ENCODE data around the gene PPP1R13L. TPM values are rescaled to one million over a fixed set of nuclear protein-coding genes. Genes with fewer than 3 reads are reported as not detected.
A peak's percentile ranks its signal among the peaks of the same experiment; 100 is the strongest.

Gene PPP1R13L
- total RNA-seq, 4 donors from 2014 or later = 5.5 to 15.5 (median 9.3) TPM

GRCh38 chr19:45443462-45444317 lies 38.8 kb upstream of the PPP1R13L start:
- no peak for TF ChIP-seq CTCF (IDR thresholded peaks at IDR 0.05)
- TF ChIP-seq POLR2AphosphoS5 (IDR thresholded peaks at IDR 0.05) = peak; percentile 93
- peak; percentile 48 to 49 for TF ChIP-seq POLR2A (IDR thresholded peaks at IDR 0.05)
- TF ChIP-seq EP300 (IDR thresholded peaks at IDR 0.05) = no peak
- H3K27ac ChIP-seq = peak overlapping the region; percentile 76 to 99 (median 89)
- 0 to 1% methylated on average over 22 to 23 of the region's 49 CpGs for WGBS, 2 donors (ENCODE audit: low coverage in 1 of 2)
- peak overlapping the region; percentile 35 to 59 for H3K4me3 ChIP-seq
- peak; percentile 86 for ATAC-seq
- peaks cover 3 to 54% (median 17%) of the 10 kb centered on the region in 3 donors for H3K4me1 ChIP-seq
- no peaks in the 10 kb centered on the region for H3K27me3 ChIP-seq
- no peaks in the 10 kb centered on the region for H3K36me3 ChIP-seq
- no peaks in the 10 kb centered on the region for H3K9me3 ChIP-seq

DNA sequence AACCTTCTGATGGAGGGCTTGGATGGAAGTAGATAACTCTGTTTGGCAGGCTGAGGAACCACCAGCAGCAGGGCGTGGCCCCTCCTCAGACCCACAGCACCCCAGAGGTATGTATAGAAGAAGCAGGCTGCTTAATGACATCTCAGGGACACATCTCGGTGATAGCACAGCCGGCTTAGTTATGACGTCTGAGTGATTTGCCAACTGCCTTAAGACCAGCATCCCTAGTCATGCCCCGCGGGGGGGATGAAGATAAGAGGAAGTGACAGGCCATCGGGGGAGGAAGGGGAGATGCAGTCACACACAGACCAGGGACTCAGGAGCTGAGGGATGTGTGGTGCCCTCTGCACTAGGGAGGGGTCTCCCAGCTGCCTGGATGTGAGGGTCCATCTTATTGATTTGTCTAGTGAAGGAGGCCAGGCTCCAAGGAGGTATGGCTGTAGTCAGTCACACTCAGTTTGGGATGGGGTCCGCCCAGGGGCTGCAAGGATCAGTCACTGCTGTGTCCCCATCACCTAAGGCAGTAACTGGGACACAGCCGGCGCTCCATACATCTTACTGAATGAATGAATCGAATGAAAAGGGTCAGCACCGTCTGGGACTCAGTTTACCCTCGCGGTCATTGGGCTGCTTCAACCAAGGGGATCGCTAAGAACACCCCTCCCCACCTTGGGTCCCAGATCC lies 38.1 kb upstream of the PPP1R13L start:
- Histone ChIP-seq H3K4me1 (peaks cover 3 to 47% (median 17%) of the 10 kb centered on the region in 3 donors), H3K27ac (peak overlapping the region; percentile 0 to 99 (median 89)), H3K4me3 (peak overlapping the region in 1 of 2 donors; percentile 59), H3K36me3 (no peaks in the 10 kb centered on the region), H3K27me3 (no peaks in the 10 kb centered on the region), H3K9me3 (no peaks in the 10 kb centered on the region)
- ATAC-seq = no peak
- 29 to 33% methylated on average over 1 to 4 of the region's 15 CpGs for WGBS, 2 donors (ENCODE audit: low coverage in 1 of 2)
- no peak for TF ChIP-seq EP300 (IDR thresholded peaks at IDR 0.05)
- no peak for TF ChIP-seq POLR2A (IDR thresholded peaks at IDR 0.05)
- no peak for TF ChIP-seq POLR2AphosphoS5 (IDR thresholded peaks at IDR 0.05)
- no peak for TF ChIP-seq CTCF (IDR thresholded peaks at IDR 0.05)

GRCh38 chr19:45442408-45442777 lies 37.5 kb upstream of the PPP1R13L start:
- TF ChIP-seq CTCF (IDR thresholded peaks at IDR 0.05) (no peak), POLR2A (IDR thresholded peaks at IDR 0.05) (no peak), POLR2AphosphoS5 (IDR thresholded peaks at IDR 0.05) (no peak), EP300 (IDR thresholded peaks at IDR 0.05) (no peak)
- Histone ChIP-seq H3K27ac (peak overlapping the region in 3 of 4 donors; percentile 87 to 99 (median 91)), H3K27me3 (no peaks in the 10 kb centered on the region), H3K4me1 (peaks cover 3 to 47% (median 17%) of the 10 kb centered on the region in 3 donors), H3K4me3 (no peak overlapping the region), H3K9me3 (no peaks in the 10 kb centered on the region), H3K36me3 (no peaks in the 10 kb centered on the region)
- WGBS, 2 donors (ENCODE audit: low coverage in 1 of 2) = 91% methylated on average over 1 of the region's 2 CpGs; no CpG with 5 or more reads in 1 of the 2 donors
- ATAC-seq = no peak

DNA sequence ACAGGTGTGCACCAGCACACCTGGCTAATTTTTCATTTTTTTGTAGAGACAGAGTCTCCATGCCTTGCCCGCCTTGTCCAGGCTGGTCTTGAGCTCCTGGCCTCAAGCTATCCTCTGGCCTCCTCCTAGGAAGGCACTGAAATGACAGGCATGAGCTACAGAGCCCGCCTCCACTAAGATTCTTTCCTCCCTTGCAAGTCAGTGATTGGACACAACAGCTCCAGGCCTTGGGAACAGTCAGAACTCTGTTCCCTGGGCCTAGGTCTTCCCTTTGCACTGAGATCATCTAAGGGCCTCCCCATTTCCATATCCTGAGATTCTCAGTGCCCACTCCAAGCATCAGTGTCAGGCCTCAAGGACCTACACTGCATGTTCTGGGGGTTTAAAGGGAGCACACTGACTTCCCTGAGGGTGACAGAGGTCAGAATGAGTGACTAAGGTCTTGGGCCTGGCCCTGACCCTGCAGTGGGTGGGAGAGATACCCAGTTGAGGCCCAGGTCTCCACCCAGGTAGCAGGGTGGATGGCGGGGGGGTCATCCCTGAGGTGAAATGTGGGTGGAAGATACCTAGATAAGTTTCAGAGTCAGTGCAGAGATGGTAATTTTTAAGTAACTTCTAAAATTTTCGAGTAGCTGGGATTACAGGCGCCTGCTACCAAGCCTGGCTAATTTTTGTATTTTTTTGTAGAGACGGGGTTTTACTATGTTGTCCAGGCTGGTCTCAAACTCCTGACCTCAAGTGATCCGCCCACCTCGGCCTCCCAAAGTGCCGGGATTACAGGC lies 36.2 kb upstream of the PPP1R13L start:
- 85 to 86% methylated on average over 6 to 7 of the region's 9 CpGs for WGBS, 2 donors (ENCODE audit: low coverage in 1 of 2)
- no peaks in the 10 kb centered on the region for H3K36me3 ChIP-seq
- no peaks in the 10 kb centered on the region for H3K27me3 ChIP-seq
- no peak for TF ChIP-seq POLR2A (IDR thresholded peaks at IDR 0.05)
- TF ChIP-seq POLR2AphosphoS5 (IDR thresholded peaks at IDR 0.05) = no peak
- TF ChIP-seq EP300 (IDR thresholded peaks at IDR 0.05) = no peak
- TF ChIP-seq CTCF (IDR thresholded peaks at IDR 0.05) = no peak
- no peak overlapping the region for H3K4me3 ChIP-seq
- no peak for ATAC-seq
- H3K9me3 ChIP-seq = no peaks in the 10 kb centered on the region
- peak overlapping the region in 3 of 4 donors; percentile 94 to 99 (median 97) for H3K27ac ChIP-seq
- H3K4me1 ChIP-seq = peaks cover 3 to 47% (median 17%) of the 10 kb centered on the region in 3 donors

Data from gastroesophageal sphincter (tissue), 4 donors.